K562 (cell line): ENCODE measurements around the gene AS3MT. TPM values are rescaled to one million over a fixed set of nuclear protein-coding genes. Genes with fewer than 3 reads are reported as not detected.

ENCODE experiments used
- ATAC-seq: fragments of 200-7000 bp; cut with Tn5 transposase; 3 replicates; pipeline ENCODE4 v1.9.1; 2020; ENCODE audit warnings: moderate library complexity
- BruUV-seq: library from RNA; stranded (reverse); fragments of 400-500 nt; replicated peaks from 2 replicates; lab custom pipeline; 2021; lab: Mats Ljungman, UMichigan
- CTCF ChIA-PET: fragments of 300-600 bp; formaldehyde crosslinking; extraction: SDS; loops from one replicate; lab custom pipeline; 2021; ENCODE audit warnings: low intra/inter-chr PET ratio; lab: Yijun Ruan, JAX
- POLR2A ChIA-PET: fragments of 300-600, 350-650 bp; sonication (Branson Sonifier 250); formaldehyde crosslinking; extraction: SDS; loops from one replicate; lab custom pipeline; 2021; ENCODE audit warnings: antibody characterized with exemption, inconsistent platforms; lab: Yijun Ruan, JAX
- DNase-seq, 4 experiments: peaks; one replicate each; pipeline versions ENCODE4 v3.0.0 to v3.0.0-alpha.2; 2011 to 2018; ENCODE audit warnings: low spot score in 3 of 4, mixed read lengths in 3 of 4; ENCODE audit errors: extremely low read depth in 1 of 4
- FAIRE-seq: peaks from 2 replicates; lab custom pipeline; 2011; peaks lifted over from hg19 to GRCh38; lab: Jason Lieb, UNC
- H2AFZ ChIP-seq: 2 replicates; pipeline ENCODE4 v1.6.0; 2011; ENCODE audit warnings: low read depth, low read length, control low read depth, inconsistent platforms
- H3K27ac ChIP-seq: fragments of 200-600 bp; 3 replicates; pipeline ENCODE4 v1.8.0; 2011; ENCODE audit warnings: low read depth, mild to moderate bottlenecking, control low read depth, inconsistent platforms, low read length, moderate library complexity, mixed read lengths; ENCODE audit errors: extremely low read depth
- H3K27me3 ChIP-seq, 2 experiments: fragments of 300-600 bp in 1 of 2; 2 replicates in 1 of 2; 3 replicates in 1 of 2; pipeline versions ENCODE4 v1.6.0 to v1.8.0; 2011; ENCODE audit warnings: inconsistent platforms in 2 of 2, low read length in 2 of 2, mild to moderate bottlenecking in 1 of 2, mixed read lengths in 1 of 2, moderate library complexity in 1 of 2; ENCODE audit not compliant: control insufficient read depth in 2 of 2, insufficient read depth in 2 of 2
- H3K36me3 ChIP-seq: fragments of 300-600 bp; 3 replicates; pipeline ENCODE4 v1.8.0; 2011; ENCODE audit warnings: mild to moderate bottlenecking, low read length, inconsistent platforms; ENCODE audit not compliant: control insufficient read depth, insufficient read depth
- H3K4me1 ChIP-seq, 2 experiments: fragments of 200-600 bp in 1 of 2; replicated peaks in 1 of 2; 2 replicates in 1 of 2; 3 replicates in 1 of 2; pipeline versions ENCODE4 v1.5.1 to v1.8.0; 2011; ENCODE audit warnings: inconsistent platforms in 2 of 2, low read length in 2 of 2, mild to moderate bottlenecking in 1 of 2, mixed read lengths in 1 of 2, moderate library complexity in 1 of 2; ENCODE audit not compliant: control insufficient read depth in 2 of 2, insufficient read depth in 2 of 2
- H3K4me2 ChIP-seq: 2 replicates; pipeline ENCODE4 v1.6.1; 2011; ENCODE audit warnings: low read length, control low read depth, inconsistent platforms, mixed read lengths; ENCODE audit not compliant: insufficient read depth
- H3K4me3 ChIP-seq: fragments of 200-600 bp; sonication (generic), shearing (Covaris generic); 2 replicates; pipeline ENCODE4 v1.5.1; 2016; ENCODE audit warnings: control low read depth, inconsistent platforms
- H3K79me2 ChIP-seq: fragments of 200-600 bp; 3 replicates; pipeline ENCODE4 v1.8.0; 2011; ENCODE audit warnings: low read length, inconsistent platforms; ENCODE audit not compliant: control insufficient read depth, insufficient read depth
- H3K9ac ChIP-seq, 2 experiments: 2 replicates each; pipeline versions ENCODE4 v1.6.0 to v1.6.1; 2011; ENCODE audit warnings: low read depth in 2 of 2, low read length in 2 of 2, control low read depth in 1 of 2, inconsistent platforms in 1 of 2, mild to moderate bottlenecking in 1 of 2, mixed read lengths in 1 of 2; ENCODE audit not compliant: insufficient read depth in 1 of 2
- H3K9me1 ChIP-seq: one replicate; pipeline ENCODE4 v1.6.0; 2011; ENCODE audit warnings: inconsistent platforms, mild to moderate bottlenecking, low read length, moderate library complexity; ENCODE audit not compliant: control insufficient read depth, insufficient read depth
- H3K9me3 ChIP-seq: replicated peaks from 2 replicates; pipeline ENCODE4 v1.5.1; 2011; ENCODE audit warnings: low read depth, low read length, inconsistent platforms; ENCODE audit not compliant: control insufficient read depth, insufficient read depth
- H4K20me1 ChIP-seq: replicated peaks from 2 replicates; pipeline ENCODE4 v1.6.1; 2011; ENCODE audit warnings: low read length, inconsistent platforms, mixed read lengths; ENCODE audit not compliant: control insufficient read depth, insufficient read depth
- AFF1 ChIP-seq, 2 experiments: fragments of 450-650 bp; IDR thresholded peaks; 2 replicates each; pipeline ENCODE4 v1.6.1; 2018; ENCODE audit warnings: mild to moderate bottlenecking in 2 of 2, low read depth in 1 of 2; ENCODE audit not compliant: partially characterized antibody in 2 of 2
- CEBPB ChIP-seq: fragments of 450-650 bp; IDR thresholded peaks from 2 replicates; pipeline ENCODE4 v1.6.1; 2016; ENCODE audit warnings: missing genetic modification characterization, missing compliant biosample characterization
- DDX20 ChIP-seq: fragments of 450-650 bp; IDR thresholded peaks from 2 replicates; pipeline ENCODE4 v1.6.1; 2016; ENCODE audit warnings: missing genetic modification characterization, low read depth, mild to moderate bottlenecking, missing compliant biosample characterization, moderate library complexity
- DPF2 ChIP-seq: fragments of 450-650 bp; IDR thresholded peaks from 2 replicates; pipeline ENCODE4 v1.6.1; 2016
- KAT8 ChIP-seq: fragments of 450-650 bp; IDR thresholded peaks from 2 replicates; pipeline ENCODE4 v1.6.1; 2016; ENCODE audit warnings: low read depth, mild to moderate bottlenecking
- KHSRP ChIP-seq: fragments of 450-650 bp; IDR thresholded peaks from 2 replicates; pipeline ENCODE4 v1.6.1; 2017
- PML ChIP-seq: IDR thresholded peaks from 2 replicates; pipeline ENCODE4 v1.6.1; 2012; ENCODE audit warnings: low read length, inconsistent platforms
- RAD21 ChIP-seq, 2 experiments: fragments of 250-450 bp in 1 of 2; fragments of 450-650 bp in 1 of 2; sonication (Bioruptor Pico) in 1 of 2; formaldehyde crosslinking in 1 of 2; IDR thresholded peaks in 1 of 2; conservative IDR thresholded peaks in 1 of 2; 2 replicates each; pipeline versions ENCODE4 v1.4.0 to v1.8.0; 2020 to 2022; ENCODE audit warnings: mild to moderate bottlenecking in 2 of 2, moderate library complexity in 1 of 2
- RFX5 ChIP-seq: IDR thresholded peaks from 2 replicates; pipeline ENCODE4 v1.6.1; 2011; ENCODE audit warnings: low read depth, mild to moderate bottlenecking, improper control_type of control experiment, low read length
- SMAD3 ChIP-seq: fragments of 450-650 bp; formaldehyde crosslinking; conservative IDR thresholded peaks from 2 replicates; pipeline ENCODE4 v1.4.0; 2020; ENCODE audit warnings: mild to moderate bottlenecking
- SMARCC2 ChIP-seq: fragments of 450-650 bp; IDR thresholded peaks from 2 replicates; pipeline ENCODE4 v1.6.1; 2017; ENCODE audit warnings: antibody characterized with exemption, moderate library complexity, mild to moderate bottlenecking, low read depth
- SMARCE1 ChIP-seq: fragments of 450-650 bp; IDR thresholded peaks from 2 replicates; pipeline ENCODE4 v1.7.1; 2016; ENCODE audit warnings: mild to moderate bottlenecking
- SREBF2 ChIP-seq: sonication (generic); formaldehyde crosslinking; IDR thresholded peaks from 2 replicates; pipeline ENCODE4 v1.4.0; 2020; ENCODE audit warnings: mild to moderate bottlenecking, missing genetic modification reagents
- TCF3 ChIP-seq: sonication (generic); formaldehyde crosslinking; IDR thresholded peaks from 2 replicates; pipeline ENCODE4 v1.4.0; 2020; ENCODE audit warnings: mild to moderate bottlenecking, missing genetic modification reagents
- ZEB2 ChIP-seq: fragments of 450-650 bp; IDR thresholded peaks from 2 replicates; pipeline ENCODE4 v1.6.1; 2016
- ZNF253 ChIP-seq: fragments of 250-450 bp; sonication (Bioruptor Pico); conservative IDR thresholded peaks from 2 replicates; pipeline ENCODE4 v1.6.1; 2021; ENCODE audit warnings: mild to moderate bottlenecking
- ZSCAN32 ChIP-seq: fragments of 450-650 bp; formaldehyde crosslinking; IDR thresholded peaks from 2 replicates; pipeline ENCODE4 v1.4.0; 2020; ENCODE audit warnings: mild to moderate bottlenecking, moderate library complexity
- WGBS: fragments of 100-300 bp; shearing (Covaris generic); methylation state at CpG from one replicate; pipeline ENCODE4 v1.1.6; 2016; ENCODE audit warnings: low coverage, mixed read lengths; ENCODE audit not compliant: insufficient coverage; ENCODE audit errors: missing lambda C conversion rate; 5-methylcytosine and 5-hydroxymethylcytosine counted together
- in situ Hi-C: fragments of 300-500 bp; cut with MboI; formaldehyde crosslinking; loops from 4 replicates; pipeline ENCODE4 v1.15.0; 2018; ENCODE audit warnings: inconsistent platforms, mixed read lengths
- intact Hi-C: fragments of 100-400 bp; cut with micrococcal nuclease; formaldehyde crosslinking; loops from 2 replicates; pipeline ENCODE4 v1.14.2; 2022
- polyA plus RNA-seq, 8 experiments: library from polyadenylated mRNA; depleted of rRNA in 4 of 8; stranded (reverse) in 5 of 8; unstranded in 3 of 8; fragments of >200 nt; fragmentation: Nextera tagmentation in 2 of 8; fragmentation: Illumina TruSeq in 1 of 8; extraction: Ambion mirVana in 2 of 8; extraction: Trizol in 1 of 8; gene quantifications; 2 replicates each; pipeline versions ENCODE4 v1.2.1 to v1.2.3, GENCODE V29; 2011 to 2014; ENCODE audit warnings: inconsistent platforms in 1 of 8, missing spikeins in 1 of 8
- total RNA-seq, 7 experiments: library from RNA; depleted of rRNA in 6 of 7; stranded (reverse); fragments of >200 nt in 6 of 7; fragmentation: Illumina TruSeq in 2 of 7; extraction: Trizol in 2 of 7; gene quantifications; 2 replicates each; pipeline versions ENCODE4 v1.2.1 to v1.2.3, GENCODE V29; 2011 to 2021; ENCODE audit warnings: low replicate concordance in 1 of 7

Gene AS3MT
- total and polyA plus RNA-seq, 9 of the 15 experiments (the other 6 are each of a cell fraction or from before 2014, with no cell fraction given) = 0.04 to 0.33 (median 0.19) TPM; not detected in 2

- no peak for TF ChIP-seq AFF1 (IDR thresholded peaks at IDR 0.05; ENCODE audit: low read depth in 1 of 2, partially characterized antibody in 2 of 2)
- TF ChIP-seq KAT8 = no peak
- TF ChIP-seq SMARCC2 = no peak
- no peak for TF ChIP-seq PML
- TF ChIP-seq SMARCE1 = no peak
Measured at GRCh38 chr10:102826148-102826796, 43.0 kb upstream of the AS3MT start (continued).

GRCh38 chr10:102827597-102827975 is 41.7 kb upstream of the AS3MT start:
- intact Hi-C loops = no loop called here

More at GRCh38 chr10:102827597-102827975, 41.7 kb upstream of the AS3MT start:
- no peaks in the 10 kb centered on the region for H3K79me2 ChIP-seq
- no peaks in the 10 kb centered on the region for H3K36me3 ChIP-seq
- CTCF ChIA-PET = no interaction called here
- no peaks in the 10 kb centered on the region for H4K20me1 ChIP-seq
- H3K9me3 ChIP-seq = no peaks in the 10 kb centered on the region
- no peak overlapping the region for H3K4me3 ChIP-seq
- no peaks in the 10 kb centered on the region; a peak in 1 of 5 replicates for H3K4me1 ChIP-seq
- peaks cover 3% of the 10 kb centered on the region for H3K9me1 ChIP-seq
- in situ Hi-C loops = no loop called here
- no peak overlapping the region for H2AFZ ChIP-seq
- TF ChIP-seq ZNF253 (CRISPR knock-in tag) (no peak), DPF2 (no peak), SREBF2 (CRISPR knock-in tag) (no peak), TCF3 (CRISPR knock-in tag) (no peak), ZSCAN32 (CRISPR knock-in tag) (no peak), RAD21 (CRISPR knock-in tag; conservative IDR thresholded peaks at IDR 0.05 in 1 of 2, IDR thresholded peaks at IDR 0.05 in 1 of 2) (no peak), DDX20 (tag) (no peak), CEBPB (tag) (no peak), ZEB2 (no peak), SMAD3 (CRISPR knock-in tag) (no peak), RFX5 (no peak), KHSRP (no peak)
- TF ChIP-seq, all 486 proteins: peak for 0
- BruUV-seq = no TSS peak
- no peak overlapping the region for H3K4me2 ChIP-seq
- H3K27ac ChIP-seq = no peak overlapping the region
- ATAC-seq (no peak), FAIRE-seq (no peak), DNase-seq (no peak)
- POLR2A ChIA-PET = interaction anchor here (0.8 kb wide), 1 partner anchor 10 kb away, joined by 3 read pairs; no protein-coding TSS in a partner anchor
- WGBS = 46% methylated on average over 4 of the region's 5 CpGs
- H3K27me3 ChIP-seq = no peaks in the 10 kb centered on the region
- H3K9ac ChIP-seq = no peak overlapping the region
